HG03280 (cell line): ENCODE data around the gene CDC73.
A peak's percentile ranks its signal among the peaks of the same experiment; 100 is the strongest.
"Not testable (repeated sequence)": the region's sequence is repeated elsewhere in the genome, so short reads cannot be mapped to it uniquely, and the experiment has no call there.

ENCODE experiments used
- ATAC-seq: cut with Tn5 transposase; IDR thresholded peaks from one replicate; pipeline ENCODE4 v1.9.1; 2021; ENCODE audit warnings: mild to moderate bottlenecking, moderate library complexity; ENCODE audit not compliant: unreplicated experiment

Gene CDC73

GRCh38 chr1:193176113-193176512 is 54.3 kb downstream of the CDC73 start:
- no peak for ATAC-seq

GRCh38 chr1:193176788-193177187 is 55.0 kb downstream of the CDC73 start:
- no peak for ATAC-seq

- no peak for ATAC-seq
These were observed 57.3 kb downstream of the CDC73 start for GRCh38 chr1:193179094-193179493.

GRCh38 chr1:193181536-193181935 is 59.7 kb downstream of the CDC73 start:
- ATAC-seq, result no peak

GRCh38 chr1:193181985-193182384 is 60.2 kb downstream of the CDC73 start:
- ATAC-seq, result no peak

- peak; percentile 69 for ATAC-seq
These were observed 61.3 kb downstream of the CDC73 start for GRCh38 chr1:193183019-193183627.

GRCh38 chr1:193184776-193185175 is 62.9 kb downstream of the CDC73 start:
- ATAC-seq, result no peak

- no peak for ATAC-seq
These were observed 63.4 kb downstream of the CDC73 start for GRCh38 chr1:193185211-193185610.

- ATAC-seq, result no peak
These were observed 64.3 kb downstream of the CDC73 start, which contains the start of gene B3GALT2 for GRCh38 chr1:193185901-193186731. Gene B3GALT2, minus strand, starts transcription at chr1:193186613. Its CDS starts 5,051 bp downstream, at chr1:193181562.

- ATAC-seq, result no peak
These were observed 65.3 kb downstream of the CDC73 start for GRCh38 chr1:193187114-193187513.

- ATAC-seq, result not testable (repeated sequence)
These were observed 67.1 kb downstream of the CDC73 start for GRCh38 chr1:193188915-193189314.

GRCh38 chr1:193189442-193190095 is 67.7 kb downstream of the CDC73 start:
- ATAC-seq, result no peak

GRCh38 chr1:193190096-193190744 is 68.4 kb downstream of the CDC73 start:
- ATAC-seq, result no peak

GRCh38 chr1:193192586-193192985 is 70.8 kb downstream of the CDC73 start:
- ATAC-seq, result no peak

GRCh38 chr1:193199940-193200339 is 78.1 kb downstream of the CDC73 start:
- ATAC-seq, result no peak

GRCh38 chr1:193201021-193201420 is 79.2 kb downstream of the CDC73 start:
- ATAC-seq, result no peak

GRCh38 chr1:193210996-193211395 is 89.2 kb downstream of the CDC73 start:
- ATAC-seq, result no peak

- ATAC-seq, result peak; percentile 62
These were observed 89.7 kb downstream of the CDC73 start for GRCh38 chr1:193211539-193211938.

GRCh38 chr1:193212637-193213036 is 90.8 kb downstream of the CDC73 start:
- no peak for ATAC-seq

GRCh38 chr1:193213998-193214397 is 92.2 kb downstream of the CDC73 start:
- ATAC-seq, result no peak

GRCh38 chr1:193216920-193217319 is 95.1 kb downstream of the CDC73 start:
- no peak for ATAC-seq
